Neuronal stem cell (in vitro differentiated cells): ENCODE data around the gene NUP58.

Source experiments
- DNase-seq: peaks from one replicate; pipeline ENCODE4 v3.0.0-alpha.2; 2013; ENCODE audit warnings: low spot score
- H2AFZ ChIP-seq: one replicate; pipeline ENCODE4 v1.6.1; 2013; ENCODE audit warnings: mild to moderate bottlenecking, low read length, inconsistent platforms
- H2AK5ac ChIP-seq: 2 replicates; pipeline ENCODE4 v1.6.1; 2013; ENCODE audit warnings: low read depth, mild to moderate bottlenecking, inconsistent platforms, low read length, moderate library complexity, mixed read lengths
- H2BK120ac ChIP-seq: 2 replicates; pipeline ENCODE4 v1.6.1; 2013; ENCODE audit warnings: low read depth, mild to moderate bottlenecking, inconsistent platforms, low read length, moderate library complexity, mixed read lengths
- H2BK12ac ChIP-seq: one replicate; pipeline ENCODE4 v1.6.1; 2013; ENCODE audit warnings: low read length, inconsistent platforms
- H2BK15ac ChIP-seq: 2 replicates; pipeline ENCODE4 v1.6.1; 2013; ENCODE audit warnings: mild to moderate bottlenecking, low read length, inconsistent platforms, mixed read lengths
- H2BK5ac ChIP-seq: one replicate; pipeline ENCODE4 v1.6.1; 2013; ENCODE audit warnings: inconsistent platforms, mild to moderate bottlenecking, low read length, moderate library complexity
- H3K14ac ChIP-seq: one replicate; pipeline ENCODE4 v1.6.1; 2013; ENCODE audit warnings: low read length, inconsistent platforms
- H3K18ac ChIP-seq: 2 replicates; pipeline ENCODE4 v1.6.1; 2013; ENCODE audit warnings: low read length, inconsistent platforms
- H3K23ac ChIP-seq: 2 replicates; pipeline ENCODE4 v1.6.1; 2013; ENCODE audit warnings: low read depth, mild to moderate bottlenecking, mixed read lengths, low read length, inconsistent platforms; ENCODE audit not compliant: poor library complexity
- H3K27ac ChIP-seq: replicated peaks from 3 replicates; pipeline ENCODE4 v1.5.1; 2013; ENCODE audit warnings: low read length, inconsistent platforms
- H3K27me3 ChIP-seq, 3 experiments: 2 replicates each; pipeline ENCODE4 v1.6.1; 2013; ENCODE audit warnings: low read length in 3 of 3, mild to moderate bottlenecking in 2 of 3, inconsistent platforms in 1 of 3, low read depth in 1 of 3, mixed read lengths in 1 of 3, moderate library complexity in 1 of 3; ENCODE audit not compliant: control insufficient read depth in 3 of 3, insufficient read depth in 3 of 3
- H3K36me3 ChIP-seq, 2 donors: replicated peaks in 1 of 2; 2 replicates each; pipeline ENCODE4 v1.6.1; 2013; ENCODE audit warnings: low read length in 2 of 2; ENCODE audit not compliant: control insufficient read depth in 2 of 2, insufficient read depth in 2 of 2
- H3K4ac ChIP-seq: 2 replicates; pipeline ENCODE4 v1.6.1; 2013; ENCODE audit warnings: inconsistent platforms, mild to moderate bottlenecking, low read length, moderate library complexity
- H3K4me1 ChIP-seq, 2 donors: 1 replicate in 1 of 2; 2 replicates in 1 of 2; pipeline ENCODE4 v1.6.1; 2013; ENCODE audit warnings: low read length in 2 of 2, low read depth in 1 of 2; ENCODE audit not compliant: control insufficient read depth in 2 of 2, insufficient read depth in 1 of 2
- H3K4me2 ChIP-seq: one replicate; pipeline ENCODE4 v1.6.1; 2013; ENCODE audit warnings: mild to moderate bottlenecking, low read length, inconsistent platforms; ENCODE audit not compliant: insufficient read depth, poor library complexity, severe bottlenecking
- H3K4me3 ChIP-seq, 2 donors: 2 replicates each; pipeline ENCODE4 v1.5.1; 2013; ENCODE audit warnings: low read length in 2 of 2, mild to moderate bottlenecking in 2 of 2, inconsistent platforms in 1 of 2, moderate library complexity in 1 of 2
- H3K79me1 ChIP-seq: one replicate; pipeline ENCODE4 v1.6.1; 2013; ENCODE audit warnings: low read depth, mild to moderate bottlenecking, inconsistent platforms, low read length, moderate library complexity
- H3K9ac ChIP-seq: one replicate; pipeline ENCODE4 v1.6.1; 2013; ENCODE audit warnings: mild to moderate bottlenecking, low read depth, low read length, inconsistent platforms; ENCODE audit not compliant: poor library complexity
- H3K9me3 ChIP-seq, 2 donors: replicated peaks in 1 of 2; 2 replicates each; pipeline versions ENCODE3 to v1.6.1; 2013; ENCODE audit warnings: low read length in 2 of 2, mild to moderate bottlenecking in 2 of 2, inconsistent platforms in 1 of 2, low read depth in 1 of 2, mixed read lengths in 1 of 2, moderate library complexity in 1 of 2; ENCODE audit not compliant: control insufficient read depth in 2 of 2, insufficient read depth in 1 of 2
- H4K8ac ChIP-seq: one replicate; pipeline ENCODE4 v1.6.1; 2013; ENCODE audit warnings: low read depth, mild to moderate bottlenecking, inconsistent platforms, low read length, moderate library complexity
- H4K91ac ChIP-seq: one replicate; pipeline ENCODE4 v1.6.1; 2013; ENCODE audit warnings: low read length, low read depth, mild to moderate bottlenecking, inconsistent platforms; ENCODE audit not compliant: poor library complexity
- WGBS, 2 donors: extraction: QIAGEN DNeasy Blood & Tissue Kit; methylation state at CpG; one replicate each; pipeline ENCODE4 v1.1.7; 2013; ENCODE audit warnings: missing lambda C conversion rate in 2 of 2, mixed read lengths in 1 of 2; ENCODE audit not compliant: insufficient read length in 2 of 2, insufficient replicate concordance in 1 of 2; ENCODE audit errors: extremely low coverage in 2 of 2; 5-methylcytosine and 5-hydroxymethylcytosine counted together

NUP58 gene

DNA sequence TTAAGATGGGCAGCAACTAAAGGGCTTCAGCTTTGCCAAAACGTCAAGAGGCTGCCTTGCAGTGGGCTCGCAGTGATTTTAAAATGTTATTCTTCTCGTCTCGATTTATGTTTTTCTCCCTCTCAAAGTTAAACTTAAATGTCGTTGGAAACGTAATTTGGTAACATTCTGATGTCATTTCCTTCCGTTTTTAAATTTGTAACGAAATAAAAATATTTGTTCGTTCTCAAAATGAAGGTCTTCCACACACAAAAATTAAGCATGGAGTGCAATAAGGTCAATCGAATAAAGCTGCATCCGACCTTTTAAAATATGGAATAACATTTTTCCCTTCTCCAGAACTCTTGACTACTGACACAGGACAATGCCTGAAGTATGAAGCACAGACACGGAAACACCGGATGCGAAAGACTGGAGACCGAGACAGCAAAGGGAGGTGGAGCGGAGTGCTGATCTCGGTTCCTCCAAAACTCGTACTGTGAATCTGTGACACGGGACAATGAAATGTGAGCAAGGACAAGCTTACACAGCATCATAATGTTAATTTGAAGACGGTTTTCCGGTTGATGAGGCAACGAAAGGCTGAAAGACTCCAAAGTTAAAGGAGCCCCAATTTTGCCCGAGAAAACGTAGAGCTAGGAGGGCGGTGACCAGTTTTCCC lies 15.0 kb upstream of the NUP58 start:
- no peak overlapping the region for H2BK15ac ChIP-seq
- H2AFZ ChIP-seq, result peak overlapping the region; percentile 97
- no peak overlapping the region for H3K23ac ChIP-seq
- H2BK12ac ChIP-seq, result no peak overlapping the region
- no CpG with 5 or more reads among the region's 25 CpGs for WGBS, 2 donors
- H3K4me3 ChIP-seq, result peak overlapping the region; percentile 66 to 97
- H2BK120ac ChIP-seq, result no peak overlapping the region
- H3K9me3 ChIP-seq, result no peaks in the 10 kb centered on the region
- no peak overlapping the region for H3K18ac ChIP-seq
- no peak overlapping the region for H2AK5ac ChIP-seq
- no peaks in the 10 kb centered on the region for H3K79me1 ChIP-seq
- no peak overlapping the region for H3K4ac ChIP-seq
- peaks cover 0 to 7% of the 10 kb centered on the region in 2 donors for H3K4me1 ChIP-seq
- peak overlapping the region; percentile 69 for H3K4me2 ChIP-seq
- H3K36me3 ChIP-seq, result no peaks in the 10 kb centered on the region
- no peak overlapping the region for H4K8ac ChIP-seq
- peak overlapping the region; percentile 85 for H3K9ac ChIP-seq
- DNase-seq, result peak; percentile 5
- no peak overlapping the region for H2BK5ac ChIP-seq
- no peak overlapping the region for H3K14ac ChIP-seq
- no peak overlapping the region for H4K91ac ChIP-seq
- H3K27ac ChIP-seq, result no peak overlapping the region
- H3K27me3 ChIP-seq, result no peaks in the 10 kb centered on the region

DNA sequence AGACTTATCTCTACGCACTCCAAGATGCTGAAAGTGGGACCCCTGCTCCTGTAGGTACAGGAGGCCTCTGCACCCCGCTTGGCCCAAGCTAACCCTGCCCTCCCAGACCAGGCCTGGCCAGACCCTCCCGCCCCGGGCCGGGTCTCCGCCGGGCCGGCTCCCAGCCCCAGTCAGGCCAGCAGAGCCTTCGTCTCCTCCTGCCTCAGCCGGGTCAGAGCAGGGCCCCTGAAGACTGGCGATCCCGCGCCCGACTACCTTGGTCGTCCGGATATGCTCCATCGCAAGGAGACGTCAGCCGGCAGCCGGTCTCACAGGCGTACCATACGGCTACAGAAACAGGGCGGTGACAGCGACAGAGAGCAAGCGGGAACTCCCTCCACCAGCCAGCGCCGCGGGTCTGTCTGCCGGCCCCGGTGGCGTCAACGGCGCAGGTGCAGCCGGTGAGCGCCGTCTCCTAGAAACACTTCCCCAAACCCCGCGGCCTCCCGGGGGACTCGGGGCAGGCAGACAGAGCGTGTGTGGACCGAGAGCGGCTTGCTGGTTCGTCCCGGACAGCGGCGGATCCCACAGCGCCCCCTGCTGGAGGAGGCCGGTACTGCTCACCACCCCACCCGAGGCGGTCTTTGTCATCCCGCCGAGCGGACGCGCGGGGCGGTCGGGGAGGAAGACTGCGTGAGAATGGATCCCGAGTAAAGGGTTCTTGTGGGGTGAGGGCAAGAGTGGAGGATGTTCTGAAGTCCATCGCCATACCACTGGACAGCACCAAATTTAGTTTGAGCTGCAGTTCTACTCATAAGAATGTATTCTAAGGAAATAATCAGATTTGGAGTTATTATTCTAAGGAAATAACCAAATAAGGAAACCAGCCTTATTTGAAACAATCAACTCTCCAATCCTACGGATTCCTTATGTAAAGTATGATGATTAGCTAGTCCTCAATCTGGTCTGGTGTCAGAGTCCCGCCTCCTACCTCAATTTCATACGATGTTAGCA lies 14.2 kb upstream of the NUP58 start, which contains the start of gene MTMR6:
MTMR6 (minus strand) TSS at position 520 of the 993 bp plus-strand sequence; CDS start at position 279, 241 bp downstream.
- no peaks in the 10 kb centered on the region for H3K27me3 ChIP-seq
- H4K91ac ChIP-seq, result no peak within 1 kb of the TSS
- no peak within 1 kb of the TSS for H2AK5ac ChIP-seq
- no peaks in the 10 kb centered on the region for H3K36me3 ChIP-seq
- H3K4ac ChIP-seq, result no peak within 1 kb of the TSS
- peaks cover under 1 to 4% of the 10 kb centered on the region in 2 donors for H3K4me1 ChIP-seq
- H3K27ac ChIP-seq, result peak within 1 kb of the TSS; percentile 43
- H3K4me3 ChIP-seq, result peak within 1 kb of the TSS; percentile 66 to 97
- peak within 1 kb of the TSS; percentile 45 for H3K23ac ChIP-seq
- no peaks in the 10 kb centered on the region for H3K9me3 ChIP-seq
- H2BK12ac ChIP-seq, result no peak within 1 kb of the TSS
- H2BK5ac ChIP-seq, result peak within 1 kb of the TSS; percentile 46
- peak; percentile 85 for DNase-seq
- WGBS, 2 donors, result no CpG with 5 or more reads among the region's 65 CpGs
- H2BK15ac ChIP-seq, result no peak within 1 kb of the TSS
- peak within 1 kb of the TSS; percentile 24 for H3K18ac ChIP-seq
- no peak within 1 kb of the TSS for H4K8ac ChIP-seq
- H3K4me2 ChIP-seq, result peak within 1 kb of the TSS; percentile 69
- peak within 1 kb of the TSS; percentile 97 for H2AFZ ChIP-seq
- H2BK120ac ChIP-seq, result no peak within 1 kb of the TSS
- no peak within 1 kb of the TSS for H3K14ac ChIP-seq
- peak within 1 kb of the TSS; percentile 85 for H3K9ac ChIP-seq
- H3K79me1 ChIP-seq, result no peaks in the 10 kb centered on the region

- Histone ChIP-seq H3K4me1 (peaks cover 1 to 4% of the 10 kb centered on the region in 2 donors), H2AFZ (peak overlapping the region; percentile 63), H3K36me3 (no peaks in the 10 kb centered on the region), H2BK15ac (no peak overlapping the region), H4K8ac (no peak overlapping the region), H3K9me3 (no peaks in the 10 kb centered on the region), H3K14ac (no peak overlapping the region), H2BK12ac (no peak overlapping the region), H3K4me2 (no peak overlapping the region), H3K4me3 (no peak overlapping the region), H3K4ac (no peak overlapping the region), H3K79me1 (no peaks in the 10 kb centered on the region), H4K91ac (no peak overlapping the region), H3K27me3 (no peaks in the 10 kb centered on the region), H3K27ac (no peak overlapping the region), H2BK120ac (no peak overlapping the region), H3K18ac (no peak overlapping the region), H3K9ac (no peak overlapping the region), H2BK5ac (no peak overlapping the region), H3K23ac (no peak overlapping the region), H2AK5ac (no peak overlapping the region)
- WGBS, 2 donors, result no CpG with 5 or more reads among the region's 2 CpGs
- no peak for DNase-seq
Observed at GRCh38 chr13:25288966-25289365, 12.5 kb upstream of the NUP58 start.

DNA sequence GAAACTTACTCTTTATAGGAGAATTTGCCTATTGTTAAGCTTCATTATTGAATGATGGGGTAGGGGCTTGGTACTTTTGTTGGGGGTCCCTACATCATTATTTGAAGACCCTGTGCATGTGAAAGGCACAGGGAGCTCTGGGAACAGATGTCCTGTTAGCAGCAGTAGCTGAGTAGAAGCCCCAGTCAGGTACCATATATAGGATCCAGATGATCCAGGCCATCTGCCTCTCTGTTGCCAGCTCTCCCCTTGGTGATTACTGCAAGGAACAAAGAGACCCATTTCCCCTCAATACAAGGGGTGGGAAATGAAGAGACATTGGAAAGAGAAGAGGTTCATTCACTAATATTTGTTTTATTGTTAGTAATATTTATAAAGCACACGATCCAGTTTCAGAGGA lies 9.7 kb upstream of the NUP58 start:
- Histone ChIP-seq H3K4me1 (peaks cover 0 to 1% of the 10 kb centered on the region in 2 donors), H3K27ac (no peak overlapping the region), H2AFZ (peak overlapping the region; percentile 67), H3K18ac (no peak overlapping the region), H2BK120ac (no peak overlapping the region), H4K91ac (no peak overlapping the region), H2BK12ac (peak overlapping the region; percentile 41), H2BK15ac (no peak overlapping the region), H3K36me3 (no peaks in the 10 kb centered on the region), H3K4ac (no peak overlapping the region), H3K4me3 (no peak overlapping the region), H3K4me2 (no peak overlapping the region), H3K14ac (no peak overlapping the region), H3K27me3 (peaks cover 0 to 5% (median 2%) of the 10 kb centered on the region in 3 experiments), H3K9me3 (no peaks in the 10 kb centered on the region), H3K23ac (no peak overlapping the region), H3K79me1 (no peaks in the 10 kb centered on the region), H2AK5ac (no peak overlapping the region), H2BK5ac (no peak overlapping the region), H3K9ac (no peak overlapping the region), H4K8ac (no peak overlapping the region)
- no peak for DNase-seq
- no CpG with 5 or more reads among the region's 1 CpG for WGBS, 2 donors
